HCT116 (cell line): ENCODE data around the gene RHOG.

Experiments
- CBX3 ChIP-seq: IDR thresholded peaks from 2 replicates; pipeline ENCODE4 v1.6.1; 2012; ENCODE audit warnings: low read depth
- CEBPB ChIP-seq: IDR thresholded peaks from 2 replicates; pipeline ENCODE4 v1.6.1; 2012; ENCODE audit warnings: low read depth
- EGR1 ChIP-seq: IDR thresholded peaks from 2 replicates; pipeline ENCODE4 v1.6.1; 2012; ENCODE audit warnings: low read depth
- ELF1 ChIP-seq: IDR thresholded peaks from 2 replicates; pipeline ENCODE4 v1.6.1; 2012; ENCODE audit warnings: low read depth, borderline replicate concordance
- EZH2 ChIP-seq: fragments of 200-600 bp; sonication (generic); IDR thresholded peaks from 2 replicates; pipeline ENCODE4 v1.6.1; 2017; ENCODE audit warnings: antibody characterized with exemption, mixed run types
- EZH2phosphoT487 ChIP-seq: fragments of 200-600 bp; IDR thresholded peaks from 2 replicates; pipeline ENCODE4 v1.6.1; 2018; ENCODE audit warnings: antibody characterized with exemption, borderline replicate concordance
- FOSL1 ChIP-seq: IDR thresholded peaks from 2 replicates; pipeline ENCODE4 v1.6.1; 2012; ENCODE audit warnings: low read depth
- JUND ChIP-seq: IDR thresholded peaks from 2 replicates; pipeline ENCODE4 v1.6.1; 2012
- POLR2A ChIP-seq: IDR thresholded peaks from 2 replicates; pipeline ENCODE4 v1.7.0; 2011; ENCODE audit warnings: borderline replicate concordance; ENCODE audit not compliant: insufficient read depth, insufficient read length; ENCODE audit errors: extremely low read depth
- POLR2AphosphoS5 ChIP-seq: IDR thresholded peaks from 2 replicates; pipeline ENCODE4 v1.6.1; 2011; ENCODE audit warnings: mild to moderate bottlenecking, low read depth, low read length, moderate library complexity
- SIN3A ChIP-seq: IDR thresholded peaks from 2 replicates; pipeline ENCODE4 v1.6.1; 2012; ENCODE audit warnings: low read depth
- YY1 ChIP-seq: IDR thresholded peaks from 2 replicates; pipeline ENCODE4 v1.6.1; 2011; ENCODE audit warnings: low read length, low read depth, moderate library complexity, mild to moderate bottlenecking; ENCODE audit not compliant: insufficient replicate concordance; ENCODE audit errors: extremely low read depth
- TF ChIP-seq, protein P1 (sequence below), 3 experiments: fragments of 200-600 bp in 1 of 3; sonication (generic) in 1 of 3; IDR thresholded peaks in 2 of 3; conservative IDR thresholded peaks in 1 of 3; 2 replicates each; pipeline ENCODE4 v1.5.1; 2012 to 2017; ENCODE audit warnings: low read depth in 2 of 3, low read length in 2 of 3, antibody characterized with exemption in 1 of 3, borderline replicate concordance in 1 of 3, control low read depth in 1 of 3, mild to moderate bottlenecking in 1 of 3, mixed read lengths in 1 of 3, mixed run types in 1 of 3, moderate library complexity in 1 of 3; ENCODE audit not compliant: insufficient read depth in 1 of 3
- TF ChIP-seq, protein P2 (sequence below): IDR thresholded peaks from 2 replicates; pipeline ENCODE4 v1.6.1; 2012

DNA sequence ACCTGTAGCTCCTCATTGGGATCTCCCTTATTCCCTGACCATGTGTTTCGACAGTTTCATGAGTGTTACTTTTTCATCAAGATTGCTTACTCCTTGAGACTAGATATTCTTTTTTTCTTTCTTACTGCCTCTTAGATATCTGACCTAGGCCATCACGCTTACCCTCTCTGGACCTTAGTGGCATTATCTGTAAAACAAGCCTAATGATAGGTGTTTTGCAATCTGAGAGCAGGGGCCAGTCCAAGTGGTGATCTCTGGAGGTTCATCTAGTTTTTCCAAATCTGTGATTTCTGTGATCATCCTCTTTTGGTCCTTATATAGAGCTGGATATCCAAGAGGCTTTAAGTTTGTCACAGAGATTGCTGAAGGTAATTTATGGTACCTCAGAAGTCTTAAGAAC, 49.3 kb upstream of the RHOG start:
- TF ChIP-seq, protein P1, sequence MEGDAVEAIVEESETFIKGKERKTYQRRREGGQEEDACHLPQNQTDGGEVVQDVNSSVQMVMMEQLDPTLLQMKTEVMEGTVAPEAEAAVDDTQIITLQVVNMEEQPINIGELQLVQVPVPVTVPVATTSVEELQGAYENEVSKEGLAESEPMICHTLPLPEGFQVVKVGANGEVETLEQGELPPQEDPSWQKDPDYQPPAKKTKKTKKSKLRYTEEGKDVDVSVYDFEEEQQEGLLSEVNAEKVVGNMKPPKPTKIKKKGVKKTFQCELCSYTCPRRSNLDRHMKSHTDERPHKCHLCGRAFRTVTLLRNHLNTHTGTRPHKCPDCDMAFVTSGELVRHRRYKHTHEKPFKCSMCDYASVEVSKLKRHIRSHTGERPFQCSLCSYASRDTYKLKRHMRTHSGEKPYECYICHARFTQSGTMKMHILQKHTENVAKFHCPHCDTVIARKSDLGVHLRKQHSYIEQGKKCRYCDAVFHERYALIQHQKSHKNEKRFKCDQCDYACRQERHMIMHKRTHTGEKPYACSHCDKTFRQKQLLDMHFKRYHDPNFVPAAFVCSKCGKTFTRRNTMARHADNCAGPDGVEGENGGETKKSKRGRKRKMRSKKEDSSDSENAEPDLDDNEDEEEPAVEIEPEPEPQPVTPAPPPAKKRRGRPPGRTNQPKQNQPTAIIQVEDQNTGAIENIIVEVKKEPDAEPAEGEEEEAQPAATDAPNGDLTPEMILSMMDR (IDR thresholded peaks at IDR 0.05 in 2 of 3, conservative IDR thresholded peaks at IDR 0.05 in 1 of 3; ENCODE audit: borderline replicate concordance in 1 of 3, insufficient read depth in 1 of 3, low read depth in 2 of 3, low read length in 2 of 3) = no peak
- TF ChIP-seq EZH2 (no peak), FOSL1 (no peak), POLR2AphosphoS5 (no peak), CBX3 (no peak), SIN3A (no peak), POLR2A (no peak), YY1 (no peak), ELF1 (no peak), JUND (no peak), CEBPB (no peak), EGR1 (no peak), EZH2phosphoT487 (no peak)
- TF ChIP-seq, protein P2, sequence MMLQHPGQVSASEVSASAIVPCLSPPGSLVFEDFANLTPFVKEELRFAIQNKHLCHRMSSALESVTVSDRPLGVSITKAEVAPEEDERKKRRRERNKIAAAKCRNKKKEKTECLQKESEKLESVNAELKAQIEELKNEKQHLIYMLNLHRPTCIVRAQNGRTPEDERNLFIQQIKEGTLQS = no peak
